ENCODE measurements around the gene RALGDS. TPM values are rescaled to one million over a fixed set of nuclear protein-coding genes. Genes with fewer than 3 reads are reported as not detected.

Gene RALGDS
- total and polyA plus RNA-seq, 2 donors (not counting 1 experiment from before 2014, with no cell fraction given) = 62.4 to 88.0 TPM

- WGBS (ENCODE audit: insufficient coverage) = 72% methylated on average over 6 of the region's 8 CpGs
- Histone ChIP-seq H3K4me3 (ENCODE audit: control extremely low read depth in 1 of 5, extremely low read depth in 1 of 5, insufficient read depth in 1 of 5, low read depth in 2 of 5, low read length in 4 of 5) (peak overlapping the region in 3 of 5 experiments; percentile 39 to 63 (median 51)), H3K9ac (ENCODE audit: low read length) (peak overlapping the region; percentile 79), H3K36me3 (replicated peaks in 1 of 2; ENCODE audit: control extremely low read depth in 1 of 2, control insufficient read depth in 1 of 2, extremely low read depth in 1 of 2, insufficient read depth in 2 of 2, low read length in 1 of 2) (no peaks in the 10 kb centered on the region), H3K9me3 (ENCODE audit: control extremely low read depth in 1 of 3, control insufficient read depth in 2 of 3, insufficient read depth in 1 of 3, low read length in 2 of 3) (no peaks in the 10 kb centered on the region), H3K4me1 (ENCODE audit: control insufficient read depth in 2 of 2, insufficient read depth in 2 of 2, low read length in 2 of 2) (peaks cover 33 to 46% of the 10 kb centered on the region in 2 donors), H3K4me2 (replicated peaks; ENCODE audit: low read depth, low read length, poor library complexity, severe bottlenecking) (peak overlapping the region; percentile 100), H3K27ac (ENCODE audit: low read length in 2 of 2) (peak overlapping the region; percentile 97 to 99), H4K20me1 (ENCODE audit: control insufficient read depth, insufficient read depth, low read length, poor library complexity, severe bottlenecking) (peaks cover 32% of the 10 kb centered on the region), H2AFZ (ENCODE audit: insufficient read depth, low read depth, low read length, poor library complexity, severe bottlenecking) (peak overlapping the region; percentile 76), H3K79me2 (ENCODE audit: control insufficient read depth, insufficient read depth, low read length) (peaks cover 40% of the 10 kb centered on the region), H3K27me3 (replicated peaks in 1 of 4; ENCODE audit: control extremely low read depth in 1 of 4, control insufficient read depth in 3 of 4, insufficient read depth in 4 of 4, low read length in 3 of 4) (no peaks in the 10 kb centered on the region)
- ChIA-PET CTCF (interaction anchor here (2.2 to 3.1 kb wide), 3 partner anchors 18 to 25 kb away, joined by 11 to 23 read pairs (median 16); no protein-coding TSS in a partner anchor), POLR2A (interaction anchor here (0.6 to 2.8 kb wide), 5 partner anchors 9 to 26 kb away, joined by 3 to 12 read pairs (median 6); no protein-coding TSS in a partner anchor)
- intact Hi-C loops (cut with micrococcal nuclease) = loop anchor here (1.0 kb wide), 5 partner anchors 10 to 27 kb away; no protein-coding TSS in a partner anchor
- ATAC-seq (ENCODE audit: low read depth) = no peak
- no peaks in the 10 kb centered on the region for H3K27me3 Mint-ChIP-seq
- H3K27ac Mint-ChIP-seq = peak overlapping the region; percentile 99
- no peak for DNase-seq
- H3K9me3 Mint-ChIP-seq (ENCODE audit: insufficient read depth) = no peaks in the 10 kb centered on the region
- peaks cover 68% of the 10 kb centered on the region for H3K4me1 Mint-ChIP-seq
- H3K4me3 Mint-ChIP-seq = peak overlapping the region; percentile 89
- TF ChIP-seq CTCF (IDR thresholded peaks at IDR 0.05) (no peak), EZH2 (IDR thresholded peaks at IDR 0.05; ENCODE audit: borderline replicate concordance, insufficient read depth, low read depth, low read length, poor library complexity, severe bottlenecking) (no peak)
These were observed 993 bp upstream of the RALGDS start for GRCh38 chr9:133121915-133122550.
